C4-2B (cell line): ENCODE measurements around the gene MAGI2.

Source experiments
- H3K27ac ChIP-seq: fragments of 450-650 bp; 2 replicates; pipeline ENCODE4 v1.5.1; 2017
- CTCF ChIP-seq: fragments of 450-650 bp; conservative IDR thresholded peaks from 2 replicates; pipeline ENCODE4 v1.5.1; 2017; ENCODE audit warnings: mild to moderate bottlenecking
- ZFX ChIP-seq: fragments of 450-650 bp; IDR thresholded peaks from 2 replicates; pipeline ENCODE4 v1.6.1; 2017

MAGI2 gene

GRCh38 chr7:78673272-78673671, 780.2 kb downstream of the MAGI2 start:
- TF ChIP-seq CTCF (no peak), ZFX (no peak)
- H3K27ac ChIP-seq = no peak overlapping the region

GRCh38 chr7:78662939-78663338, 790.5 kb downstream of the MAGI2 start:
- H3K27ac ChIP-seq = no peak overlapping the region
- TF ChIP-seq ZFX = no peak
- TF ChIP-seq CTCF = no peak

GRCh38 chr7:78649976-78650375, 803.5 kb downstream of the MAGI2 start:
- TF ChIP-seq CTCF = no peak
- no peak for TF ChIP-seq ZFX
- H3K27ac ChIP-seq = no peak overlapping the region

GRCh38 chr7:78649236-78649635, 804.2 kb downstream of the MAGI2 start:
- no peak overlapping the region for H3K27ac ChIP-seq
- TF ChIP-seq CTCF = no peak
- no peak for TF ChIP-seq ZFX

- no peak overlapping the region for H3K27ac ChIP-seq
- TF ChIP-seq ZFX (no peak), CTCF (no peak)
Observed at GRCh38 chr7:78642751-78643150, 810.7 kb downstream of the MAGI2 start.

- H3K27ac ChIP-seq = no peak overlapping the region
- TF ChIP-seq CTCF = no peak
- TF ChIP-seq ZFX = no peak
Observed at GRCh38 chr7:78638364-78638763, 815.1 kb downstream of the MAGI2 start.

- no peak overlapping the region for H3K27ac ChIP-seq
- TF ChIP-seq CTCF (no peak), ZFX (no peak)
Observed at GRCh38 chr7:78636727-78637126, 816.7 kb downstream of the MAGI2 start.
